Measurements from ENCODE around the gene JMY. TPM values are rescaled to one million over a fixed set of nuclear protein-coding genes. Genes with fewer than 3 reads are reported as not detected.

JMY gene
- total and polyA plus RNA-seq, 2 of the 8 experiments (the other 6 are each of a cell fraction or from before 2014, with no cell fraction given): 2.8 to 13.9 TPM

- Histone ChIP-seq H3K36me3 (ENCODE audit: control insufficient read depth in 2 of 4, insufficient read depth in 4 of 4, low read length in 3 of 4) (no peaks in the 10 kb centered on the region), H3K79me2 (ENCODE audit: control insufficient read depth in 1 of 2, insufficient read depth in 2 of 2, low read length in 2 of 2) (no peaks in the 10 kb centered on the region), H2BK20ac (ENCODE audit: low read length) (no peak overlapping the region), H4K8ac (ENCODE audit: extremely low read depth, insufficient read depth, low read length) (no peak overlapping the region), H3K4me3 (ENCODE audit: extremely low read depth in 1 of 4, insufficient read depth in 2 of 4, low read depth in 3 of 4, low read length in 4 of 4) (no peak overlapping the region), H3K9me3 (ENCODE audit: insufficient read depth in 2 of 2, low read depth in 1 of 2, low read length in 1 of 2) (no peaks in the 10 kb centered on the region), H3K56ac (replicated peaks; ENCODE audit: insufficient read length, low read depth, low read length) (no peak overlapping the region), H3K4me2 (ENCODE audit: insufficient read depth in 1 of 2, low read depth in 2 of 2, low read length in 2 of 2) (no peak overlapping the region), H2BK5ac (ENCODE audit: low read depth, low read length) (no peak overlapping the region), H4K91ac (replicated peaks; ENCODE audit: insufficient read length, low read length) (no peak overlapping the region), H2AK5ac (ENCODE audit: low read depth, low read length) (no peak overlapping the region), H2BK12ac (ENCODE audit: low read depth, low read length) (no peak overlapping the region), H4K5ac (ENCODE audit: insufficient read length, low read depth, low read length) (no peak overlapping the region), H2AFZ (ENCODE audit: low read length) (no peak overlapping the region), H2BK120ac (replicated peaks; ENCODE audit: low read depth, low read length) (no peak overlapping the region), H4K20me1 (replicated peaks in 1 of 2; ENCODE audit: control insufficient read depth in 1 of 2, insufficient read depth in 2 of 2, low read length in 2 of 2) (no peaks in the 10 kb centered on the region), H3K23ac (ENCODE audit: insufficient read length) (no peak overlapping the region), H3K4me1 (replicated peaks in 1 of 4; ENCODE audit: control insufficient read depth in 3 of 4, insufficient read depth in 4 of 4, low read length in 3 of 4) (no peaks in the 10 kb centered on the region), H3K23me2 (ENCODE audit: low read depth, low read length) (no peaks in the 10 kb centered on the region), H2BK15ac (ENCODE audit: low read length) (no peak overlapping the region), H3K27ac (ENCODE audit: low read depth, low read length) (no peak overlapping the region), H3K79me1 (ENCODE audit: low read depth, low read length) (no peaks in the 10 kb centered on the region), H3K18ac (ENCODE audit: extremely low read depth, low read length) (no peak overlapping the region), H3K14ac (ENCODE audit: insufficient read length) (no peak overlapping the region), H3K27me3 (replicated peaks in 1 of 4; ENCODE audit: control insufficient read depth in 3 of 4, extremely low read depth in 1 of 4, insufficient read depth in 3 of 4, low read length in 3 of 4) (no peaks in the 10 kb centered on the region), H3K4ac (replicated peaks; ENCODE audit: insufficient read length, low read depth, low read length) (no peak overlapping the region), H3K9ac (replicated peaks in 1 of 4; ENCODE audit: extremely low read depth in 1 of 4, low read depth in 3 of 4, low read length in 3 of 4) (no peak overlapping the region)
- ChIA-PET POLR2A (ENCODE audit: partially characterized antibody) (no interaction called here), CTCF (ENCODE audit: partially characterized antibody) (interaction anchor here (1.5 kb wide), 1 partner anchor 29 kb away, joined by 5 read pairs; no protein-coding TSS in a partner anchor)
- FAIRE-seq (no peak), DNase-seq (ENCODE audit: low read depth in 1 of 2, low spot score in 2 of 2) (no peak)
- TF ChIP-seq GTF2F1 (IDR thresholded peaks at IDR 0.05; ENCODE audit: borderline replicate concordance, low read depth, low read length) (no peak), SIX5 (IDR thresholded peaks at IDR 0.05; ENCODE audit: low read depth, low read length) (no peak), MAX (IDR thresholded peaks at IDR 0.05) (no peak), SP4 (IDR thresholded peaks at IDR 0.05; ENCODE audit: low read length) (no peak), SP2 (IDR thresholded peaks at IDR 0.05; ENCODE audit: low read length) (no peak), BACH1 (IDR thresholded peaks at IDR 0.05; ENCODE audit: low read length) (no peak), JUN (IDR thresholded peaks at IDR 0.05; ENCODE audit: low read depth, low read length) (no peak), RNF2 (IDR thresholded peaks at IDR 0.05; ENCODE audit: borderline replicate concordance, low read depth, low read length, missing control alignments, poor library complexity, severe bottlenecking) (no peak), JUND (IDR thresholded peaks at IDR 0.05; ENCODE audit: low read length) (no peak)
- WGBS, 2 experiments (ENCODE audit: extremely low coverage in 1 of 2, insufficient coverage in 1 of 2, insufficient read length in 1 of 2, insufficient replicate concordance in 2 of 2, low coverage in 1 of 2, low lambda C conversion rate in 2 of 2, missing lambda C conversion rate in 1 of 2): 91% methylated on average over 10 of the region's 10 CpGs; no CpG with 5 or more reads in 1 of the 2 experiments
These were observed 6.4 kb upstream of the JMY start for GRCh38 chr5:79229357-79230174.
